ENCODE results near the gene ACOT7. TPM values are rescaled to one million over a fixed set of nuclear protein-coding genes. Genes with fewer than 3 reads are reported as not detected.
"Not testable (repeated sequence)": the region's sequence is repeated elsewhere in the genome, so short reads cannot be mapped to it uniquely, and the experiment has no call there.

Gene ACOT7
- total and polyA plus RNA-seq, 7 donors, result 2.3 to 12.4 (median 4.1) TPM

- H3K27ac ChIP-seq, result no peak overlapping the region
- WGBS, 3 donors, result 96 to 100% (median 100%) methylated on average over 1 of the region's 1 CpG
- no peak for DNase-seq
- no peaks in the 10 kb centered on the region for H3K4me1 ChIP-seq
- no peaks in the 10 kb centered on the region for H3K36me3 ChIP-seq (ENCODE audit: insufficient read depth in 1 of 2, low read depth in 1 of 2)
- no peaks in the 10 kb centered on the region for H3K27me3 ChIP-seq (ENCODE audit: insufficient read depth in 3 of 3, low read length in 2 of 3)
- H3K9me3 ChIP-seq, result no peaks in the 10 kb centered on the region
- intact Hi-C loops (cut with DNase I), result no loop called here
- no peak for TF ChIP-seq CTCF (IDR thresholded peaks at IDR 0.05)
- no peak overlapping the region for H3K4me3 ChIP-seq
- no peak for ATAC-seq
Measured at GRCh38 chr1:6384135-6384534, 9.4 kb downstream of the ACOT7 start.

- 97 to 99% (median 97%) methylated on average over 7 of the region's 7 CpGs for WGBS, 3 donors
- Histone ChIP-seq H3K27ac (no peak overlapping the region), H3K4me3 (no peak overlapping the region), H3K36me3 (ENCODE audit: insufficient read depth in 1 of 2, low read depth in 1 of 2) (no peaks in the 10 kb centered on the region), H3K27me3 (ENCODE audit: insufficient read depth in 3 of 3, low read length in 2 of 3) (no peaks in the 10 kb centered on the region), H3K4me1 (no peaks in the 10 kb centered on the region), H3K9me3 (no peaks in the 10 kb centered on the region)
- no peak for ATAC-seq
- DNase-seq, result no peak
- intact Hi-C loops (cut with DNase I), result no loop called here
- no peak for TF ChIP-seq CTCF (IDR thresholded peaks at IDR 0.05)
Measured at GRCh38 chr1:6380037-6380436, 13.5 kb downstream of the ACOT7 start.

GRCh38 chr1:6378096-6378746, 15.3 kb downstream of the ACOT7 start:
- Histone ChIP-seq H3K4me1 (no peaks in the 10 kb centered on the region), H3K9me3 (no peaks in the 10 kb centered on the region), H3K36me3 (ENCODE audit: insufficient read depth in 1 of 2, low read depth in 1 of 2) (no peaks in the 10 kb centered on the region), H3K27ac (no peak overlapping the region), H3K4me3 (no peak overlapping the region), H3K27me3 (ENCODE audit: insufficient read depth in 3 of 3, low read length in 2 of 3) (no peaks in the 10 kb centered on the region)
- no peak for ATAC-seq
- no peak for DNase-seq
- intact Hi-C loops (cut with DNase I), result no loop called here
- no peak for TF ChIP-seq CTCF (IDR thresholded peaks at IDR 0.05)
- WGBS, 3 donors, result 55 to 77% (median 61%) methylated on average over 6 to 12 of the region's 12 CpGs

GRCh38 chr1:6373961-6374720, 19.4 kb downstream of the ACOT7 start:
- Histone ChIP-seq H3K36me3 (ENCODE audit: insufficient read depth in 1 of 2, low read depth in 1 of 2) (no peaks in the 10 kb centered on the region), H3K4me3 (no peak overlapping the region), H3K4me1 (no peaks in the 10 kb centered on the region), H3K27me3 (ENCODE audit: insufficient read depth in 3 of 3, low read length in 2 of 3) (no peaks in the 10 kb centered on the region), H3K27ac (no peak overlapping the region), H3K9me3 (no peaks in the 10 kb centered on the region)
- intact Hi-C loops (cut with DNase I), result no loop called here
- ATAC-seq, result no peak
- WGBS, 3 donors, result 75 to 81% (median 78%) methylated on average over 8 of the region's 8 CpGs
- no peak for TF ChIP-seq CTCF (IDR thresholded peaks at IDR 0.05)
- DNase-seq, result no peak

- ATAC-seq; H3K27ac ChIP-seq; H3K27me3 ChIP-seq (ENCODE audit: insufficient read depth in 3 of 3, low read length in 2 of 3); intact Hi-C loops (cut with DNase I); H3K9me3 ChIP-seq; H3K4me3 ChIP-seq; H3K4me1 ChIP-seq; DNase-seq; H3K36me3 ChIP-seq (ENCODE audit: insufficient read depth in 1 of 2, low read depth in 1 of 2): not testable (repeated sequence)
- 94 to 97% (median 95%) methylated on average over 7 of the region's 7 CpGs for WGBS, 3 donors
Measured at GRCh38 chr1:6372236-6372635, 21.3 kb downstream of the ACOT7 start.

All from psoas muscle (tissue), 8 donors.